ENCODE data around the gene PNLIPRP1. TPM values are rescaled to one million over a fixed set of nuclear protein-coding genes. Genes with fewer than 3 reads are reported as not detected.

The PNLIPRP1 gene
- polyA plus RNA-seq, 1 donor from 2014 or later: not detected

- Histone ChIP-seq H3K27ac (ENCODE audit: low read length) (no peak overlapping the region), H3K4me2 (ENCODE audit: low read length) (no peak overlapping the region)
- TF ChIP-seq CTCF (IDR thresholded peaks at IDR 0.05; ENCODE audit: poor library complexity, severe bottlenecking) (no peak), RAD21 (conservative IDR thresholded peaks at IDR 0.05) (no peak), TAF1 (IDR thresholded peaks at IDR 0.05; ENCODE audit: low read depth) (no peak), POLR2AphosphoS5 (IDR thresholded peaks at IDR 0.05) (no peak), EZH2 (IDR thresholded peaks at IDR 0.05; ENCODE audit: borderline replicate concordance, insufficient read depth, low read length, poor library complexity, severe bottlenecking) (no peak), REST (IDR thresholded peaks at IDR 0.05; ENCODE audit: borderline replicate concordance) (no peak), EP300 (conservative IDR thresholded peaks at IDR 0.05; ENCODE audit: poor library complexity, severe bottlenecking) (no peak), SMC3 (conservative IDR thresholded peaks at IDR 0.05; ENCODE audit: poor library complexity) (no peak), MXI1 (conservative IDR thresholded peaks at IDR 0.05; ENCODE audit: poor library complexity, severe bottlenecking) (no peak)
Observed at GRCh38 chr10:116566932-116567331, 23.8 kb upstream of the PNLIPRP1 start.

GRCh38 chr10:116567335-116567734, 23.4 kb upstream of the PNLIPRP1 start:
- no peaks in the 10 kb centered on the region for H3K9me3 ChIP-seq (ENCODE audit: low read length)
- H3K9me2 ChIP-seq (ENCODE audit: insufficient read depth, low read length): no peaks in the 10 kb centered on the region
- H3F3A ChIP-seq (ENCODE audit: insufficient read depth, low read length, poor library complexity, severe bottlenecking): no peaks in the 10 kb centered on the region
- no peak overlapping the region for H3K4me2 ChIP-seq (ENCODE audit: low read length)
- no peak for TF ChIP-seq POLR2AphosphoS5 (IDR thresholded peaks at IDR 0.05)
- no peak for TF ChIP-seq RAD21 (conservative IDR thresholded peaks at IDR 0.05)
- TF ChIP-seq EP300 (conservative IDR thresholded peaks at IDR 0.05; ENCODE audit: poor library complexity, severe bottlenecking): no peak
- TF ChIP-seq SMC3 (conservative IDR thresholded peaks at IDR 0.05; ENCODE audit: poor library complexity): no peak
- TF ChIP-seq TAF1 (IDR thresholded peaks at IDR 0.05; ENCODE audit: low read depth): no peak
- TF ChIP-seq CTCF (IDR thresholded peaks at IDR 0.05; ENCODE audit: poor library complexity, severe bottlenecking): no peak
- no peak for TF ChIP-seq EZH2 (IDR thresholded peaks at IDR 0.05; ENCODE audit: borderline replicate concordance, insufficient read depth, low read length, poor library complexity, severe bottlenecking)
- no peak for TF ChIP-seq MXI1 (conservative IDR thresholded peaks at IDR 0.05; ENCODE audit: poor library complexity, severe bottlenecking)
- TF ChIP-seq REST (IDR thresholded peaks at IDR 0.05; ENCODE audit: borderline replicate concordance): no peak
- H3K4me3 ChIP-seq (ENCODE audit: low read length): no peak overlapping the region
- H3K27ac ChIP-seq (ENCODE audit: low read length): no peak overlapping the region
- no peaks in the 10 kb centered on the region for H3K27me3 ChIP-seq (ENCODE audit: insufficient read depth, low read depth, low read length)
- no peaks in the 10 kb centered on the region for H3K36me3 ChIP-seq (ENCODE audit: insufficient read depth, low read length)
- no peak overlapping the region for H2AFZ ChIP-seq (ENCODE audit: low read depth, low read length)
- H3K9ac ChIP-seq (ENCODE audit: low read length): no peak overlapping the region
- H3K79me2 ChIP-seq (replicated peaks; ENCODE audit: insufficient read depth, low read length): no peaks in the 10 kb centered on the region
- H4K20me1 ChIP-seq (ENCODE audit: insufficient read depth): no peaks in the 10 kb centered on the region

More at GRCh38 chr10:116566932-116567331, 23.8 kb upstream of the PNLIPRP1 start:
- Histone ChIP-seq H3K9ac (ENCODE audit: low read length) (no peak overlapping the region), H3K9me2 (ENCODE audit: insufficient read depth, low read length) (no peaks in the 10 kb centered on the region), H3K27me3 (ENCODE audit: insufficient read depth, low read depth, low read length) (no peaks in the 10 kb centered on the region), H2AFZ (ENCODE audit: low read depth, low read length) (no peak overlapping the region), H3F3A (ENCODE audit: insufficient read depth, low read length, poor library complexity, severe bottlenecking) (no peaks in the 10 kb centered on the region), H4K20me1 (ENCODE audit: insufficient read depth) (no peaks in the 10 kb centered on the region), H3K4me3 (ENCODE audit: low read length) (no peak overlapping the region), H3K79me2 (replicated peaks; ENCODE audit: insufficient read depth, low read length) (no peaks in the 10 kb centered on the region), H3K36me3 (ENCODE audit: insufficient read depth, low read length) (no peaks in the 10 kb centered on the region), H3K9me3 (ENCODE audit: low read length) (no peaks in the 10 kb centered on the region)
